Lung (tissue), 12 donors: ENCODE measurements around the gene TNFRSF11A. TPM values are rescaled to one million over a fixed set of nuclear protein-coding genes. Genes with fewer than 3 reads are reported as not detected.

Source experiments
- ATAC-seq: fragments of 200-7000 bp; cut with Tn5 transposase; one replicate; pipeline ENCODE4 v1.9.1; 2020; ENCODE audit warnings: moderate number of reproducible peaks; ENCODE audit not compliant: insufficient read depth, low FRiP score
- DNase-seq, 3 donors: peaks; one replicate each; pipeline ENCODE4 v3.0.0-alpha.2; 2013 to 2017
- H3K27ac ChIP-seq, 2 donors: one replicate each; pipeline ENCODE4 v1.5.1; 2013; ENCODE audit warnings: mild to moderate bottlenecking in 2 of 2, moderate library complexity in 2 of 2, control low read depth in 1 of 2, inconsistent platforms in 1 of 2, low read depth in 1 of 2, low read length in 1 of 2
- H3K27me3 ChIP-seq, 3 donors: one replicate each; pipeline ENCODE4 v1.5.1; 2013; ENCODE audit warnings: low read length in 2 of 3; ENCODE audit not compliant: control insufficient read depth in 3 of 3, insufficient read depth in 3 of 3
- H3K36me3 ChIP-seq, 4 donors: one replicate each; pipeline ENCODE4 v1.5.1; 2013; ENCODE audit warnings: low read length in 4 of 4, mild to moderate bottlenecking in 1 of 4, moderate library complexity in 1 of 4; ENCODE audit not compliant: control insufficient read depth in 4 of 4, insufficient read depth in 4 of 4
- H3K4me1 ChIP-seq, 5 donors: one replicate each; pipeline ENCODE4 v1.5.1; 2013; ENCODE audit warnings: low read length in 5 of 5, mild to moderate bottlenecking in 2 of 5, moderate library complexity in 1 of 5; ENCODE audit not compliant: control insufficient read depth in 5 of 5, insufficient read depth in 5 of 5
- H3K4me3 ChIP-seq: one replicate; pipeline ENCODE4 v1.5.1; 2013; ENCODE audit warnings: mild to moderate bottlenecking, control low read depth, moderate library complexity
- H3K9ac ChIP-seq, 2 donors: one replicate each; pipeline ENCODE4 v1.5.1; 2013; ENCODE audit warnings: low read length in 2 of 2, control low read depth in 1 of 2; ENCODE audit not compliant: insufficient read depth in 1 of 2
- H3K9me3 ChIP-seq, 4 donors: one replicate each; pipeline ENCODE4 v1.5.1; 2013; ENCODE audit warnings: low read length in 3 of 4, mild to moderate bottlenecking in 1 of 4, moderate library complexity in 1 of 4; ENCODE audit not compliant: control insufficient read depth in 4 of 4, insufficient read depth in 3 of 4
- CTCF ChIP-seq: IDR thresholded peaks from 2 replicates; pipeline ENCODE4 v1.5.1; 2012; ENCODE audit warnings: mild to moderate bottlenecking; ENCODE audit errors: control extremely low read depth, extremely low read depth
- WGBS, 2 donors: extraction: QIAGEN DNeasy Blood & Tissue Kit; methylation state at CpG; one replicate each; pipeline ENCODE4 v1.1.7; 2013; 5-methylcytosine and 5-hydroxymethylcytosine counted together
- polyA plus RNA-seq, 2 donors: library from polyadenylated mRNA; stranded (reverse); fragments of 200-250 nt; gene quantifications; one replicate each; pipeline ENCODE4 v1.2.1, GENCODE V29; 2013
- total RNA-seq, 2 donors: library from RNA; depleted of rRNA in 1 of 2; stranded (reverse); fragments of >200 nt in 1 of 2; gene quantifications; one replicate each; pipeline ENCODE4 v1.2.1, GENCODE V29; 2014 to 2021
- donor health status: control.
- donor health status: control.
- donor health status: Bipolar disorder and iron deficiency.
- donor health status: healthy.
- donor health status: DM: yes; HTN: yes; CAD: no.

The TNFRSF11A gene
- total and polyA plus RNA-seq, 4 donors: 1.0 to 7.8 (median 2.8) TPM

- WGBS, 2 donors: 92 to 93% methylated on average over 3 of the region's 3 CpGs
- H3K27ac ChIP-seq: no peak overlapping the region
- ATAC-seq (no peak), DNase-seq (no peak)
- no peaks in the 10 kb centered on the region for H3K27me3 ChIP-seq
- H3K9me3 ChIP-seq: no peaks in the 10 kb centered on the region
- peaks cover 10 to 18% (median 11%) of the 10 kb centered on the region in 4 donors for H3K36me3 ChIP-seq
- no peak overlapping the region for H3K4me3 ChIP-seq
- no peak overlapping the region for H3K9ac ChIP-seq
- TF ChIP-seq CTCF: no peak
- H3K4me1 ChIP-seq: peaks cover 0 to 11% (median 0%) of the 10 kb centered on the region in 5 donors
Observed at GRCh38 chr18:62284637-62285036, 40.5 kb upstream of the TNFRSF11A start.

- no peak for DNase-seq
- 92 to 95% methylated on average over 6 of the region's 6 CpGs for WGBS, 2 donors
- TF ChIP-seq CTCF: no peak
- Histone ChIP-seq H3K27me3 (no peaks in the 10 kb centered on the region), H3K4me1 (peaks cover 0 to 11% (median 0%) of the 10 kb centered on the region in 5 donors), H3K9me3 (no peaks in the 10 kb centered on the region), H3K36me3 (peaks cover 7 to 18% (median 8%) of the 10 kb centered on the region in 4 donors), H3K4me3 (no peak overlapping the region), H3K27ac (no peak overlapping the region), H3K9ac (no peak overlapping the region)
- no peak for ATAC-seq
Observed at GRCh38 chr18:62285281-62285680, 39.8 kb upstream of the TNFRSF11A start.

GRCh38 chr18:62287781-62288664, 37.1 kb upstream of the TNFRSF11A start:
- no peak for TF ChIP-seq CTCF
- WGBS, 2 donors: 40 to 58% methylated on average over 2 of the region's 2 CpGs
- Histone ChIP-seq H3K27ac (no peak overlapping the region), H3K9ac (no peak overlapping the region), H3K9me3 (no peaks in the 10 kb centered on the region), H3K27me3 (no peaks in the 10 kb centered on the region), H3K4me1 (peaks cover 0 to 5% (median 0%) of the 10 kb centered on the region in 5 donors), H3K36me3 (peaks cover 8 to 18% (median 13%) of the 10 kb centered on the region in 4 donors), H3K4me3 (no peak overlapping the region)
- no peak for ATAC-seq
- no peak for DNase-seq
